Measurements from ENCODE around the gene CDH3. TPM values are rescaled to one million over a fixed set of nuclear protein-coding genes. Genes with fewer than 3 reads are reported as not detected.

The CDH3 gene
- total and polyA plus RNA-seq, 2 of the 13 experiments (the other 11 are each of a cell fraction or from before 2014, with no cell fraction given): 0.11 TPM; not detected in 1

- TF ChIP-seq HNRNPH1 (optimal IDR thresholded peaks at IDR 0.05; ENCODE audit: low read depth, low read length) (no peak), ZNF256 (CRISPR knock-in tag; conservative IDR thresholded peaks at IDR 0.05) (no peak), MTA3 (CRISPR knock-in tag; IDR thresholded peaks at IDR 0.05) (no peak), ZNF883 (CRISPR knock-in tag; IDR thresholded peaks at IDR 0.05; ENCODE audit: not compliant biosample characterization) (no peak), RAD51 (IDR thresholded peaks at IDR 0.05; ENCODE audit: borderline replicate concordance) (no peak), ERF (CRISPR knock-in tag; IDR thresholded peaks at IDR 0.05) (no peak), ZNF747 (CRISPR knock-in tag; IDR thresholded peaks at IDR 0.05; ENCODE audit: borderline replicate concordance) (no peak), SRSF1 (optimal IDR thresholded peaks at IDR 0.05; ENCODE audit: low read depth, low read length) (no peak), ZNF572 (CRISPR knock-in tag; IDR thresholded peaks at IDR 0.05) (no peak), CBX2 (IDR thresholded peaks at IDR 0.05; ENCODE audit: low read depth, low read length) (no peak), CBX2 (CRISPR knock-in tag; IDR thresholded peaks at IDR 0.05; ENCODE audit: low read depth) (no peak), ZFP90 (CRISPR knock-in tag; IDR thresholded peaks at IDR 0.05; ENCODE audit: borderline replicate concordance) (no peak), ZNF367 (CRISPR knock-in tag; IDR thresholded peaks at IDR 0.05; ENCODE audit: borderline replicate concordance) (no peak), ZNF296 (CRISPR knock-in tag; conservative IDR thresholded peaks at IDR 0.05) (no peak), MXD4 (CRISPR knock-in tag; IDR thresholded peaks at IDR 0.05) (no peak), MXD3 (CRISPR knock-in tag; IDR thresholded peaks at IDR 0.05) (no peak), ZNF101 (CRISPR knock-in tag; IDR thresholded peaks at IDR 0.05; ENCODE audit: borderline replicate concordance, low read depth) (no peak), KLF16 (CRISPR knock-in tag; IDR thresholded peaks at IDR 0.05) (no peak), THYN1 (CRISPR knock-in tag; IDR thresholded peaks at IDR 0.05; ENCODE audit: borderline replicate concordance, low read depth) (no peak), THAP7 (CRISPR knock-in tag; IDR thresholded peaks at IDR 0.05) (no peak), ARNT (IDR thresholded peaks at IDR 0.05) (no peak), ZNF567 (CRISPR knock-in tag; IDR thresholded peaks at IDR 0.05; ENCODE audit: borderline replicate concordance) (no peak), TERF1 (CRISPR knock-in tag; IDR thresholded peaks at IDR 0.05) (no peak), ZNF737 (CRISPR knock-in tag; IDR thresholded peaks at IDR 0.05; ENCODE audit: borderline replicate concordance) (no peak), ZBTB20 (CRISPR knock-in tag; IDR thresholded peaks at IDR 0.05; ENCODE audit: borderline replicate concordance, low read depth) (no peak), ZNF75D (CRISPR knock-in tag; IDR thresholded peaks at IDR 0.05; ENCODE audit: borderline replicate concordance) (no peak), CENPX (CRISPR knock-in tag; IDR thresholded peaks at IDR 0.05) (no peak)
- TF ChIP-seq, protein P1, sequence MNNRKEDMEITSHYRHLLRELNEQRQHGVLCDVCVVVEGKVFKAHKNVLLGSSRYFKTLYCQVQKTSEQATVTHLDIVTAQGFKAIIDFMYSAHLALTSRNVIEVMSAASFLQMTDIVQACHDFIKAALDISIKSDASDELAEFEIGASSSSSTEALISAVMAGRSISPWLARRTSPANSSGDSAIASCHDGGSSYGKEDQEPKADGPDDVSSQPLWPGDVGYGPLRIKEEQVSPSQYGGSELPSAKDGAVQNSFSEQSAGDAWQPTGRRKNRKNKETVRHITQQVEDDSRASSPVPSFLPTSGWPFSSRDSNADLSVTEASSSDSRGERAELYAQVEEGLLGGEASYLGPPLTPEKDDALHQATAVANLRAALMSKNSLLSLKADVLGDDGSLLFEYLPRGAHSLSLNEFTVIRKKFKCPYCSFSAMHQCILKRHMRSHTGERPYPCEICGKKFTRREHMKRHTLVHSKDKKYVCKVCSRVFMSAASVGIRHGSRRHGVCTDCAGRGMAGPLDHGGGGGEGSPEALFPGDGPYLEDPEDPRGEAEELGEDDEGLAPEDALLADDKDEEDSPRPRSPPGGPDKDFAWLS (CRISPR knock-in tag; IDR thresholded peaks at IDR 0.05; ENCODE audit: borderline replicate concordance): no peak
Measured at GRCh38 chr16:68737046-68737729, 92.1 kb downstream of the CDH3 start, which contains the start of gene CDH1 (continued).
